ENCODE measurements around the gene KRT17.
"Not testable (repeated sequence)": the region's sequence is repeated elsewhere in the genome, so short reads cannot be mapped to it uniquely, and the experiment has no call there.

KRT17 gene

GRCh38 chr17:41589301-41589700 is 35.1 kb downstream of the KRT17 start:
- no peak for DNase-seq

GRCh38 chr17:41588126-41588810 is 36.1 kb downstream of the KRT17 start:
- DNase-seq: no peak

GRCh38 chr17:41586863-41587495 is 37.4 kb downstream of the KRT17 start, which contains the start of gene KRT14:
KRT14 (minus strand) TSS chr17:41586895; CDS start chr17:41586834, 61 bp downstream.
- DNase-seq: no peak

GRCh38 chr17:41585301-41586056 is 38.9 kb downstream of the KRT17 start:
- DNase-seq: no peak

GRCh38 chr17:41584331-41584927 is 39.9 kb downstream of the KRT17 start:
- DNase-seq: not testable (repeated sequence)

- no peak for DNase-seq
Observed at GRCh38 chr17:41583137-41584127, 40.9 kb downstream of the KRT17 start.

GRCh38 chr17:41582061-41582968 is 42.1 kb downstream of the KRT17 start:
- DNase-seq: not testable (repeated sequence)

GRCh38 chr17:41581366-41582060 is 42.9 kb downstream of the KRT17 start:
- no peak for DNase-seq

- DNase-seq: no peak
Observed at GRCh38 chr17:41580687-41581365, 43.5 kb downstream of the KRT17 start.

GRCh38 chr17:41580244-41580575 is 44.2 kb downstream of the KRT17 start:
- no peak for DNase-seq

- DNase-seq: peak; percentile 70
Observed at GRCh38 chr17:41579484-41580243, 44.7 kb downstream of the KRT17 start.

GRCh38 chr17:41578971-41579370 is 45.4 kb downstream of the KRT17 start:
- no peak for DNase-seq

- DNase-seq: no peak
Observed at GRCh38 chr17:41578538-41578937, 45.8 kb downstream of the KRT17 start.

- not testable (repeated sequence) for DNase-seq
Observed at GRCh38 chr17:41576740-41577139, 47.6 kb downstream of the KRT17 start.

GRCh38 chr17:41575336-41575735 is 49.0 kb downstream of the KRT17 start:
- no peak for DNase-seq

- DNase-seq: no peak
Observed at GRCh38 chr17:41571561-41572434, 52.6 kb downstream of the KRT17 start, which contains the start of gene KRT9. KRT9 (minus strand) TSS chr17:41572059; CDS start chr17:41571992, 67 bp downstream.

All from NCI-H1092 (cell line).